DMS 273 treated with DMSO at 0.1 percent for 48 hours (cell line): Measurements from ENCODE around the gene RPS6KA5.
"Not testable (repeated sequence)": the region's sequence is repeated elsewhere in the genome, so short reads cannot be mapped to it uniquely, and the experiment has no call there.

Source experiments
- DNase-seq: peaks from one replicate; lab custom pipeline; 2025; lab: John Stamatoyannopoulos, UW

Gene RPS6KA5

GRCh38 chr14:90867501-90867900, 192.9 kb downstream of the RPS6KA5 start:
- DNase-seq, result no peak

GRCh38 chr14:90866833-90867232, 193.6 kb downstream of the RPS6KA5 start:
- DNase-seq, result no peak

GRCh38 chr14:90864741-90865140, 195.7 kb downstream of the RPS6KA5 start:
- DNase-seq, result no peak

- DNase-seq, result no peak
These were observed 201.9 kb downstream of the RPS6KA5 start for GRCh38 chr14:90858511-90858910.

GRCh38 chr14:90857866-90858265, 202.6 kb downstream of the RPS6KA5 start:
- DNase-seq, result no peak

- not testable (repeated sequence) for DNase-seq
These were observed 204.3 kb downstream of the RPS6KA5 start for GRCh38 chr14:90856115-90856514.

GRCh38 chr14:90853116-90853515, 207.3 kb downstream of the RPS6KA5 start:
- DNase-seq, result no peak

GRCh38 chr14:90851327-90852036, 209.0 kb downstream of the RPS6KA5 start:
- DNase-seq, result no peak

GRCh38 chr14:90850487-90850886, 210.0 kb downstream of the RPS6KA5 start:
- no peak for DNase-seq

- no peak for DNase-seq
These were observed 210.5 kb downstream of the RPS6KA5 start for GRCh38 chr14:90849787-90850444.

GRCh38 chr14:90848944-90849731, 211.3 kb downstream of the RPS6KA5 start:
- DNase-seq, result no peak

- DNase-seq, result no peak
These were observed 213.9 kb downstream of the RPS6KA5 start for GRCh38 chr14:90846511-90846910.

GRCh38 chr14:90844321-90844720, 216.1 kb downstream of the RPS6KA5 start:
- no peak for DNase-seq

- no peak for DNase-seq
These were observed 217.7 kb downstream of the RPS6KA5 start for GRCh38 chr14:90842726-90843125.

- DNase-seq, result not testable (repeated sequence)
These were observed 219.8 kb downstream of the RPS6KA5 start for GRCh38 chr14:90840667-90841066.

GRCh38 chr14:90839889-90840266, 220.6 kb downstream of the RPS6KA5 start:
- DNase-seq, result no peak

GRCh38 chr14:90839024-90839888, 221.2 kb downstream of the RPS6KA5 start:
- no peak for DNase-seq

GRCh38 chr14:90838531-90838930, 221.9 kb downstream of the RPS6KA5 start:
- not testable (repeated sequence) for DNase-seq

- no peak for DNase-seq
These were observed 223.1 kb downstream of the RPS6KA5 start for GRCh38 chr14:90837355-90837754.

GRCh38 chr14:90836692-90837063, 223.8 kb downstream of the RPS6KA5 start:
- no peak for DNase-seq

- no peak for DNase-seq
These were observed 228.6 kb downstream of the RPS6KA5 start for GRCh38 chr14:90831821-90832220.
